WI38 (cell line): ENCODE measurements around the gene FSTL4.

Source experiments
- H3K4me3 ChIP-seq: 2 replicates; pipeline ENCODE4 v1.5.1; 2011; ENCODE audit warnings: low read depth, mild to moderate bottlenecking, control low read depth, low read length
- TF ChIP-seq, protein P1 (sequence below): IDR thresholded peaks from 2 replicates; pipeline ENCODE4 v1.5.1; 2012; ENCODE audit warnings: low read depth, mild to moderate bottlenecking, control low read depth, low read length

FSTL4 gene

DNA sequence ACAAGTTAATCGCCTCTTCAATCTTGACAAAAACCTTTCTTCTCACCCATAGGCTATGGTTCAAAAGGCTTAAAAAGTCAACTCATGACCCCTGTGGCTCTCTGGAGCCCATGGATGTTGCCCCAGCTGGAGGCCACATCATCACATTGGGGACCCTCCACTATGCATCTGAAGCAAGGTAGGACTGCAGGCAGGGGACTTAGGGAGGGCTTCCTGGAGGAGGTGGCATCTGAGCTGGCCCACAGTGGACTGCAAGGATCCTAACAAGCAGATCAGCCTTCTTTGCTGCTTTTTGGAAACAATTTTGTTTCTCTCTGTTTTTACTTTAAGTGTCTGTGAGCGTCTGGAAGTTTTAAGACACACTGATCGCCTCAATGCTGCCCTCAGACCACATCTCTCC lies 325.9 kb downstream of the FSTL4 start:
- TF ChIP-seq, protein P1, sequence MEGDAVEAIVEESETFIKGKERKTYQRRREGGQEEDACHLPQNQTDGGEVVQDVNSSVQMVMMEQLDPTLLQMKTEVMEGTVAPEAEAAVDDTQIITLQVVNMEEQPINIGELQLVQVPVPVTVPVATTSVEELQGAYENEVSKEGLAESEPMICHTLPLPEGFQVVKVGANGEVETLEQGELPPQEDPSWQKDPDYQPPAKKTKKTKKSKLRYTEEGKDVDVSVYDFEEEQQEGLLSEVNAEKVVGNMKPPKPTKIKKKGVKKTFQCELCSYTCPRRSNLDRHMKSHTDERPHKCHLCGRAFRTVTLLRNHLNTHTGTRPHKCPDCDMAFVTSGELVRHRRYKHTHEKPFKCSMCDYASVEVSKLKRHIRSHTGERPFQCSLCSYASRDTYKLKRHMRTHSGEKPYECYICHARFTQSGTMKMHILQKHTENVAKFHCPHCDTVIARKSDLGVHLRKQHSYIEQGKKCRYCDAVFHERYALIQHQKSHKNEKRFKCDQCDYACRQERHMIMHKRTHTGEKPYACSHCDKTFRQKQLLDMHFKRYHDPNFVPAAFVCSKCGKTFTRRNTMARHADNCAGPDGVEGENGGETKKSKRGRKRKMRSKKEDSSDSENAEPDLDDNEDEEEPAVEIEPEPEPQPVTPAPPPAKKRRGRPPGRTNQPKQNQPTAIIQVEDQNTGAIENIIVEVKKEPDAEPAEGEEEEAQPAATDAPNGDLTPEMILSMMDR: no peak

DNA sequence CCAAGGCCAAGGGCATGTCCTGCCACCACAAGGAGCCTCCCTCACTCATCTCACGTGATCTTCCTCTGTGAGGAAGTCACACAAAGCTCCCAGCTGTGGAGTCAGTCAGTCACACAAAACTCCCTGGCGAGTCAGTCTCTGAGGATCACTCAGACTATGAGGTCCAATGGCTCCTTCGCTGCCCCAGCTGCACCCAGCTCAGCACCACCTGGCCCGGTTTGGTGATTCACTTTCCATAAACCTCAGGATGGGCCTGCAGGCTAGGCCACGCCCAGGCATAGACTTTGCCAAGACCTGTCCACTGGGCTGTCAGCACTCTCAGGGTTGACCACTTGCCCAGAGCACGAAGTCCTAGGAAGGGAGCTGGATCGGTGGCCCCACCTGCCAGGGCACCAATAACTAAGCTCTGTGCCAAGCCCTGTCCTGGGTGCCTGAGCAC lies 326.7 kb downstream of the FSTL4 start:
- H3K4me3 ChIP-seq: no peak overlapping the region
- TF ChIP-seq, protein P1: no peak

More for the DNA sequence above, 325.9 kb downstream of the FSTL4 start:
- no peak overlapping the region for H3K4me3 ChIP-seq

DNA sequence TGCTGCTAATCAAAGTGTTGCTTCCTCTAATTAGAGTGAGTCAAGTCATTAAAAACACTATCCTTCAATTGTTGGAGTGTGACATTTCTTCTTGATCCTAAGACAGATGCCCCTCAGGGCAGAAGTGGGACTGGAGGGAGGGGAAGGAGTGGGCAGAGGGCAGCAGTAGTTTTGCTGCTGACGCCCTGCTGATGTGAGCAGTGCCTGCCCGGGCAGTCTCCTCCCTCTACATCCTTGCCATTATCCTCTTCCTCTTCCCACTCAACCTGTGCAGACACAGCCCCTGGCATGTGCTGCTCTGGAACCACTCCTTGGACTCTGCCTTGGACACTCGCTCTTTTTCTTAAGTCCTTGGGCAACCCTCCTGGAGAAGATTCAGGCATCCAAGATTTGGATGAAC lies 328.0 kb downstream of the FSTL4 start:
- no peak overlapping the region for H3K4me3 ChIP-seq
- TF ChIP-seq, protein P1: no peak

DNA sequence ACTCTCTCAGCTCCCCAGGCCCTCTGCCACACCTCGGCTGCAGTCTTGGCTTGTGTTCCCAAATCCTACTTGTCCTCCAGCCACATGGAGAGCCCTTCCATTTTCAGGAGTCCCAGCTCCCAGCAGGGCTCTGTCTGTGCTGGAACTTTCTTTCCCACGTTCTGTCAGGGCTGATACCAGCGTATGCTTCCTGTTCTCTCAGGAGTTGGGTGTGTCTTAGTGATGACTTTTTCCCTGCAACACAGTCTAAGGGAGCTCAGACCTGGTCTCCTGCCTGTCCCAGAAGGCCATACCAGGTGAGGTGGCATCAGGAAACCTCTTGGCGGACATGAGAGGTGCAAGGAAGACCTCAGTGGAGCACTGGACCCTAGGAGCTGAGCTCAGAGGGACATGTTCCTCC lies 334.0 kb downstream of the FSTL4 start:
- TF ChIP-seq, protein P1: no peak
- H3K4me3 ChIP-seq: no peak overlapping the region

DNA sequence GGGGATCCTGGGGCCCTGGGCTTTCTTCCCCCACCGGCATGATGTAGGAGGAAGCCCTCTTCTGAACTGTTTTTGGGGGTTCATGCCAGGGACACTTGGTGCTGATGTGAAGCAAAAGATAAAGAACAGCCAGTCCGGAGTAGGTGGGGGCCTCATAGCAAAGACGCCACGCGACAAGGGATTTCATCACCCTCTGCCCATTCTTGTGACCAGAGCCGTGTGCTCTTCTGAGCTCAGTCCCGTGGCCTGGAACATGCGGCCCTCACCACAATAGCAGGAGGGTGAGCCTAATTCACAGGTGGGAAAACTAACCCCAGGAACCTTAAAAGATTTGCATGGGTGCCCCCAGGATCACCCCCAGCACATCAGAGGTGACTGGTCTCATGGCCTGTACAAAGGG lies 334.6 kb downstream of the FSTL4 start:
- TF ChIP-seq, protein P1: no peak
- no peak overlapping the region for H3K4me3 ChIP-seq

DNA sequence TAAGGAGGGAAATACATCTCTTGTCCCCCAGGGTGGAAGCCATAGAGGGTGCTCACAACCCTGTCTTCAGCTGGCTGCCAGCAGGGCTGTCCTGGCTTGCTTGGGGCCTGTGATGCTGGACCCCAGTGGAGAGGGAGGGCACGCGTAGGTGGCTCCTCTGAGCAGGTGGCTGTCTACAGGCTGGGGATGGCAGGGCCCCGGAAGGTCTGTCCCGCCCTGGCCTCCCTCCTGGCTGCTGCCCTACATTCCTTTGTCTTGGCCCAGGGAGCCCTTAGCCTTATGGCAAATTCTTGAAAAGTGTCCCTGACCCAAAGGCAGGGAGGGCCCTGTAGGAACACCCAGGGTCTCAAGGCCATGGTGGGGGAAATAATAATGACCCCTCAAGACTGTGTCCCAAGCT lies 336.2 kb downstream of the FSTL4 start:
- H3K4me3 ChIP-seq: no peak overlapping the region
- TF ChIP-seq, protein P1: no peak

DNA sequence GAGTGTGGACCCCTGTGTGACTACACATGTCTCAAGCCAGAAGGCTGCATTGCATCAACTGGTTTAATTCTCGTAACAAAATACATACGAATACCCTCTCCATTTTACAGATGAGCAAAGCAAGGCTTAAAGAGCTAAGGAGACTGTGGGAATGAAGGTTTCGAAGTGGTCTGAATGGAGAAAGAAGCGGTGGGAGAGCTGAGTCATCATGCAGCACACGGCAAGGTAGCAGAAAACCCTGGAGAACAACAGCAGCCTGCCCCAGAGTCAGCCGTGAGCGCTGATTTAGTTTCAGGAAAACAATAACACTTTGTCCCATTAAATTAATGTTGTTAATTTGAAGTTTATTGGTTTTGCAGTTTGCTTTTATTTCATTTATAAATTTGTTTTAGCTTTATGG lies 336.7 kb downstream of the FSTL4 start:
- TF ChIP-seq, protein P1: no peak

More for the DNA sequence above, 336.7 kb downstream of the FSTL4 start:
- no peak overlapping the region for H3K4me3 ChIP-seq
